GM19043 (cell line): ENCODE measurements around the gene RAD51B.

Experiments
- ATAC-seq: cut with Tn5 transposase; IDR thresholded peaks from one replicate; pipeline ENCODE4 v1.9.1; 2021; ENCODE audit warnings: low read depth; ENCODE audit not compliant: unreplicated experiment

The RAD51B gene

GRCh38 chr14:68137704-68138619 is 318.4 kb downstream of the RAD51B start:
- no peak for ATAC-seq

- ATAC-seq: no peak
Measured at GRCh38 chr14:68139431-68140075, 320.0 kb downstream of the RAD51B start.

GRCh38 chr14:68140076-68140741 is 320.6 kb downstream of the RAD51B start:
- no peak for ATAC-seq

DNA sequence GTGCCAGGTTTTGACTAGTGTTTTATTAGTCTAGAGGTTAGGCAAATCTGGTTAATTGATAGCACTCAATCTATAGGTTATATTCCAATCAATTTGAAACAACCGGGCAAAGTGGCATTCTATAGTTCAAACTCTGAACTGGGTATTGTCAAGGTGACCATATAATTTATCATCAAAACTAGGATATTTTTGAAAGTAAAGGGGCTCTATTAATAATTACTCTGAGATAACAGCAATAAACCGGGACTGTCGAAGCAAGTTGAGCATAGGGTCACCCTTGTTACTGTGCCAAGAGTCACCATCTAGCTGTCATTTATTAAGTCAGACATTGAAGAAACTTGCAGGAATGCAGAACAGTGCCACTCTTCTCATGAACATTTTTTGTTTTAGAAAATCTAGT is 321.2 kb downstream of the RAD51B start:
- ATAC-seq: no peak

DNA sequence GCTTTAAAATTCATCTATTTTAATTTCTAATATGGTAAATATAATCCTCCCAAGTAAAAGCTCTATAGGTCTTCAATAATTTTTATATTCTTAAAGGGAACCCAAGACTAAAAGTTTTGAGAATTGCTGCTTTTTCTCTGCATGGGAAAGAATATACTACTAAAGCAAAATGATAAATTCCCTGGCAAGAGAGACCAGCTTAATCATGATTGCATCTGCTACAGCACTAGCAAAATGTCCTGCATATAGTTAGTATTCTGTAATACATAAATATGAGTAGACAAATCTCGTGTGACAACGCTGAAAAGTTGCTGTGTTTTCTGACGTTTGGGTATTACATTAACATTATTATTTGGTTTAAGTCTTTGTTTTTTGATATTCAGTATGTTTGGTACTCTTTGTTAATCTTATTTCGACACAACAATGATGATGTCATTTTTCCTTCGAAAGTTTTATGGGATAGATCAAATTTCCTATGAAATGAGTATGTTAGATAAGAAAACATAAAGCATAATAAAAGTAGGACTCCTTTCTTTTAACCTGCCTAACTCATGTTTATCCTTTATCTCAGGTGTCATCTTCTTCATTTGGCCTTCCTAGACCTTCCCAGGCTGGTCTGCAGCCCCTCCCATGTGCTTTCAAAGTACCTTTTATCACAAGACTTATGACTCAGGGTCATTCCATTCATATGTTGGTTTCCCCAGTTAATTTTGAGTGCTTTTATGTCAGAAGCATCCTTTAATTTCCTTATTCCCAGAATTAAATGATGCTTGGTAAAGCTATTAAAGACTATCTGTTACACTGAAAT is 321.9 kb downstream of the RAD51B start:
- no peak for ATAC-seq

GRCh38 chr14:68143341-68143841 is 323.8 kb downstream of the RAD51B start:
- no peak for ATAC-seq

- ATAC-seq: no peak
Measured at GRCh38 chr14:68144051-68144681, 324.6 kb downstream of the RAD51B start.

- ATAC-seq: no peak
Measured at GRCh38 chr14:68145036-68145435, 325.5 kb downstream of the RAD51B start.

- ATAC-seq: no peak
Measured at GRCh38 chr14:68145539-68145938, 326.0 kb downstream of the RAD51B start.

- ATAC-seq: no peak
Measured at GRCh38 chr14:68146818-68147217, 327.2 kb downstream of the RAD51B start.

- no peak for ATAC-seq
Measured at GRCh38 chr14:68147303-68147702, 327.7 kb downstream of the RAD51B start.

DNA sequence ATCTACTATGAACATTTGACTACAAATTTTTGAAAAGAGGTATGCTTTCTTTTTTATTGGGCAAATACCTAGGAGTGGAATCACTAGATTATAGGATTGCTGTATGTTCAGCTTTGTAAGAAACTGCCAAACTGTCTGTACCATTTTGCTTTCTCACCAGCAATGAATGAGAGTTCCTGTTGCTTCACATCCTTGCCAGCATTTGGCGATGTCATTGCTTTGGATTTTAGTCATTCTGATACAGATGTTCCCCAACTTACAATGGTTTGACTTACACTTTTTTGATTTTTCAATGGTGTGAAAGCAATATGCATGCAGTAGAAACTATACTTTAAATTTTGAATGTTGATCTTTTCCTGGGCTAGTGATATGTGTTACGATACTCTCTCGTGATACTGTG is 328.7 kb downstream of the RAD51B start:
- no peak for ATAC-seq

- no peak for ATAC-seq
Measured at GRCh38 chr14:68148763-68149162, 329.2 kb downstream of the RAD51B start.

- ATAC-seq: no peak
Measured at GRCh38 chr14:68153275-68153674, 333.7 kb downstream of the RAD51B start.

DNA sequence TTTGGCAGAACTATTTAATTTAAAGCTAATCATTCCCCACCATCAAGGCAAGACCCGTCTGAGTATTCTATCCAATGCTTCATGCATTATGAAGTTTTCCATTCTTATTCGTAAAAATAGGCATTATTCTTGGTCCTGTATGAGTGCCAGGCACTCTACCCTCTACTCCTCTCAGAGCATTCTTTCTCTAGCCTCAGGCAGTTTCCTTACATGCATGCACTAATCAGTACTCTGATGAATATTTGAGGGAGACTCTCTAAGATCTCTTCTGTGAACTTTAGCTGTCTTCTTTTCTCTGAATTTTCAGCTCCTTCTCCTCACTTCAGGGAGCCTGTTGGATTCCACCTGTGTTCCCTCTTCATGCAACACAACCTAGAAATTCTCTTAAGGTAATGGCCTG is 334.7 kb downstream of the RAD51B start:
- ATAC-seq: no peak

GRCh38 chr14:68157971-68158371 is 338.4 kb downstream of the RAD51B start:
- ATAC-seq: no peak

- no peak for ATAC-seq
Measured at GRCh38 chr14:68158640-68159039, 339.1 kb downstream of the RAD51B start.

DNA sequence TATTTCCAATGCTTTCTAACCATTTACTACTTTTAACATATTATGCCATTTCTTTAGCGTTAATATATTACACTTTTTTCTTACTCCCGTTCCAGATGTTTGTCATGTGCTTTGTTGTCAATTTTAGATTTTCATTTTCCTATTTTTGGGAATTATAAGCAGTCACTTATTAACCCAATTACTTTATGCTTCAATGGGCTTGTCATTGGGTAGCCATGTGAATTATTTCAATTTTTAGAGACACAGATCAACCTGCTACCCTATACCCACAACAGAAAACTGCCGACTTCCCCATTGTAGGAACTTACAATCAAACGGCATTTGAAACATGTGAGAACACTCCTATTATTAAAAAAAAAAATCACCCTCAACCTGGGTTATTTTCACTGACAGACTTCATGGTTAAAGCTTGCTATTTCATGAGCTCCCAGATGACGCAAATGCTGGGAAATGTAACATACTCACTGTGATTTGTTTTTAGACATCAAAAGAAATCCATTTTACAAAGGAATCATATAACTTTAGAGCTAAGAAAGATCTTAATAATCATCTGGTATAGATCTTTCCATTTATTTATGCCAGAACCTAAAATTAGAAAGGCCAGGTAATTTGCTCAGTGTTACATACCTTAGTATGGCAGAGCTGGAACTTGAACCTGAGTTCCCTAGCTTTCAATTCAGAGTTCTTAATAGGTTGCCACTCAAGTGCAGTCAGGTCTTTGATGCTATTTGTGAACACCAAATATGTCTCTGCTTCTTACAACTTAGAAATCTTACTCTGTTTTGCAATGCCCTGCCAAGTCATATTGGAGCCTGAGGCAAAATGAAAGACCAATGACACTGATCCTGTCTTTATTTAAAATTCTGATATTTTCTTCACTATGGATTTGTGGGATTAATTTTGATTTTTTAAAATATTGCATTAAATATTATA is 340.4 kb downstream of the RAD51B start:
- no peak for ATAC-seq
